Breast epithelium (tissue), 3 donors: Measurements from ENCODE around the gene SH2B3.

Experiments
- POLR2A ChIP-seq: fragments of 450-650 bp; IDR thresholded peaks from one replicate; pipeline ENCODE4 v1.6.1; 2016; ENCODE audit warnings: antibody characterized with exemption, mild to moderate bottlenecking, moderate library complexity
- TF ChIP-seq, protein P1 (sequence below), 3 donors: fragments of 450-650 bp; IDR thresholded peaks; one replicate each; pipeline ENCODE4 v1.5.1; 2016 to 2017; ENCODE audit warnings: antibody characterized with exemption in 3 of 3, mild to moderate bottlenecking in 3 of 3, moderate library complexity in 3 of 3

DNA sequence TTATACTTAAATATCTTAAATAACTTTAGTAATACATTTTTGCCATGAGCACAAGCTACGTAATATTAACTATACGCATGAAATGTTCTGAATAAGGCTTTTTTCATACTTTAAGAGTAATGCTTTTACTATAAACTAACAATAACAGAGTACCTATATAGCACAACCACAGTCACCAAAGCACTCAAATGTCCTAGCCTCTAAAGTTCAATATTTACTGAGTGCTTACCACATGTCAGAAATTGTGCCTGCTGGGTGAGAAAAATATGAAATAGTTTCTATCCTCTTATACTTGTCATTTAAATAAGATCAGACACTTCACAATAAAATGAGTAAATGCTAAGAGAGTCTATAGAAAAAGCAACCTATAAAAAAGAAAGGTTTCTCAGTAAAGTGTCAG is 83.1 kb downstream of the SH2B3 start:
- TF ChIP-seq, protein P1, sequence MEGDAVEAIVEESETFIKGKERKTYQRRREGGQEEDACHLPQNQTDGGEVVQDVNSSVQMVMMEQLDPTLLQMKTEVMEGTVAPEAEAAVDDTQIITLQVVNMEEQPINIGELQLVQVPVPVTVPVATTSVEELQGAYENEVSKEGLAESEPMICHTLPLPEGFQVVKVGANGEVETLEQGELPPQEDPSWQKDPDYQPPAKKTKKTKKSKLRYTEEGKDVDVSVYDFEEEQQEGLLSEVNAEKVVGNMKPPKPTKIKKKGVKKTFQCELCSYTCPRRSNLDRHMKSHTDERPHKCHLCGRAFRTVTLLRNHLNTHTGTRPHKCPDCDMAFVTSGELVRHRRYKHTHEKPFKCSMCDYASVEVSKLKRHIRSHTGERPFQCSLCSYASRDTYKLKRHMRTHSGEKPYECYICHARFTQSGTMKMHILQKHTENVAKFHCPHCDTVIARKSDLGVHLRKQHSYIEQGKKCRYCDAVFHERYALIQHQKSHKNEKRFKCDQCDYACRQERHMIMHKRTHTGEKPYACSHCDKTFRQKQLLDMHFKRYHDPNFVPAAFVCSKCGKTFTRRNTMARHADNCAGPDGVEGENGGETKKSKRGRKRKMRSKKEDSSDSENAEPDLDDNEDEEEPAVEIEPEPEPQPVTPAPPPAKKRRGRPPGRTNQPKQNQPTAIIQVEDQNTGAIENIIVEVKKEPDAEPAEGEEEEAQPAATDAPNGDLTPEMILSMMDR (IDR thresholded peaks at IDR 0.05): no peak
- no peak for TF ChIP-seq POLR2A
